PC-3 (cell line): Measurements from ENCODE around the gene FSIP1.

Experiments used
- EZH2 ChIP-seq: fragments of 300-600 bp; sonication (generic); IDR thresholded peaks from one replicate; pipeline ENCODE4 v1.6.1; 2017; ENCODE audit warnings: antibody characterized with exemption, mild to moderate bottlenecking, low read length; ENCODE audit not compliant: unreplicated experiment
- TF ChIP-seq, protein P1 (sequence below): fragments of 300-600 bp; sonication (generic); conservative IDR thresholded peaks from 2 replicates; pipeline ENCODE4 v1.5.1; 2017; ENCODE audit warnings: antibody characterized with exemption, low read depth, mild to moderate bottlenecking, low read length

DNA sequence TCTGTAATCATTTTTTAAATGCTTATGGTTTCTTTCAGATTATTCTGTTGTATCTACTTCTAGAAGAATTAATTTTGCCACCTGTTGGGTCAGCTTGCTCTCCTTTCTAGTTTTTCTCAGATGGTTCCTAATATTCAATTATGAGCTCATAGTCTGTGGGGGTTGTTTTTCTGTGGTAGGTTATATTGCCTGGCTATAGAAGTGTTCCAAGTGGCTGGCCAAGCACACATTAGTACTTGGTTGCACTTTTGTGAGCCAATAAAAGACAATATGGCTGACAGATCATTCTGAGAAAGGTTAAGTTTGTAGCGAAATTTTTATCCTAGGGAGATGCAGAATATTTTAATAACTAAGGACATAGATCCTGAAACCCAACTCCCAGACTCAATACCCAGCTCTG lies 31.8 kb upstream of the FSIP1 start:
- TF ChIP-seq, protein P1, sequence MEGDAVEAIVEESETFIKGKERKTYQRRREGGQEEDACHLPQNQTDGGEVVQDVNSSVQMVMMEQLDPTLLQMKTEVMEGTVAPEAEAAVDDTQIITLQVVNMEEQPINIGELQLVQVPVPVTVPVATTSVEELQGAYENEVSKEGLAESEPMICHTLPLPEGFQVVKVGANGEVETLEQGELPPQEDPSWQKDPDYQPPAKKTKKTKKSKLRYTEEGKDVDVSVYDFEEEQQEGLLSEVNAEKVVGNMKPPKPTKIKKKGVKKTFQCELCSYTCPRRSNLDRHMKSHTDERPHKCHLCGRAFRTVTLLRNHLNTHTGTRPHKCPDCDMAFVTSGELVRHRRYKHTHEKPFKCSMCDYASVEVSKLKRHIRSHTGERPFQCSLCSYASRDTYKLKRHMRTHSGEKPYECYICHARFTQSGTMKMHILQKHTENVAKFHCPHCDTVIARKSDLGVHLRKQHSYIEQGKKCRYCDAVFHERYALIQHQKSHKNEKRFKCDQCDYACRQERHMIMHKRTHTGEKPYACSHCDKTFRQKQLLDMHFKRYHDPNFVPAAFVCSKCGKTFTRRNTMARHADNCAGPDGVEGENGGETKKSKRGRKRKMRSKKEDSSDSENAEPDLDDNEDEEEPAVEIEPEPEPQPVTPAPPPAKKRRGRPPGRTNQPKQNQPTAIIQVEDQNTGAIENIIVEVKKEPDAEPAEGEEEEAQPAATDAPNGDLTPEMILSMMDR = no peak
- no peak for TF ChIP-seq EZH2
